HG03469 (cell line): ENCODE measurements around the gene TSPAN18.

Experiments
- ATAC-seq: cut with Tn5 transposase; IDR thresholded peaks from one replicate; pipeline ENCODE4 v1.9.1; 2021; ENCODE audit warnings: mild to moderate bottlenecking, moderate library complexity, moderate number of reproducible peaks; ENCODE audit not compliant: unreplicated experiment

TSPAN18 gene

GRCh38 chr11:44711113-44711786 lies 15.5 kb upstream of the TSPAN18 start:
- ATAC-seq, result no peak

- no peak for ATAC-seq
These were observed 14.8 kb upstream of the TSPAN18 start for GRCh38 chr11:44711787-44712608.

GRCh38 chr11:44713022-44713421 lies 13.7 kb upstream of the TSPAN18 start:
- ATAC-seq, result no peak

GRCh38 chr11:44716256-44716655 lies 10.5 kb upstream of the TSPAN18 start:
- no peak for ATAC-seq

- no peak for ATAC-seq
These were observed 8.7 kb upstream of the TSPAN18 start for GRCh38 chr11:44718057-44718456.

- ATAC-seq, result no peak
These were observed 8.0 kb upstream of the TSPAN18 start for GRCh38 chr11:44718612-44719390.

- no peak for ATAC-seq
These were observed 1.6 kb upstream of the TSPAN18 start for GRCh38 chr11:44725016-44725685.

- no peak for ATAC-seq
These were observed 942 bp upstream of the TSPAN18 start for GRCh38 chr11:44725757-44726282.

GRCh38 chr11:44727114-44727372 lies 281 bp downstream of the TSPAN18 start:
- ATAC-seq, result no peak

GRCh38 chr11:44727373-44728287 lies 868 bp downstream of the TSPAN18 start:
- no peak for ATAC-seq

GRCh38 chr11:44728491-44728910 lies 1.7 kb downstream of the TSPAN18 start:
- no peak for ATAC-seq

- ATAC-seq, result no peak
These were observed 2.3 kb downstream of the TSPAN18 start for GRCh38 chr11:44729063-44729462.

GRCh38 chr11:44729713-44730112 lies 3.0 kb downstream of the TSPAN18 start:
- ATAC-seq, result no peak

- no peak for ATAC-seq
These were observed 4.0 kb downstream of the TSPAN18 start for GRCh38 chr11:44730775-44731174.

- no peak for ATAC-seq
These were observed 5.1 kb downstream of the TSPAN18 start for GRCh38 chr11:44731685-44732430.

- ATAC-seq, result no peak
These were observed 5.8 kb downstream of the TSPAN18 start for GRCh38 chr11:44732564-44732963.

GRCh38 chr11:44733877-44734276 lies 7.1 kb downstream of the TSPAN18 start:
- ATAC-seq, result no peak

GRCh38 chr11:44734843-44735381 lies 8.2 kb downstream of the TSPAN18 start:
- no peak for ATAC-seq

- no peak for ATAC-seq
These were observed 10.0 kb downstream of the TSPAN18 start for GRCh38 chr11:44736791-44737190.
